Transverse colon (tissue), 4 donors: ENCODE measurements around the gene C16orf89.

ENCODE experiments used
- CTCF ChIP-seq, 5 experiments: fragments of 200-600 bp in 3 of 5; fragments of 450-650 bp in 2 of 5; sonication (generic) in 3 of 5; IDR thresholded peaks; 1 replicate in 2 of 5; 2 replicates in 3 of 5; pipeline ENCODE4 v1.5.1; 2016 to 2017; ENCODE audit warnings: antibody characterized with exemption in 5 of 5, inconsistent platforms in 3 of 5, mild to moderate bottlenecking in 2 of 5, moderate library complexity in 1 of 5
- POLR2A ChIP-seq: fragments of 450-650 bp; IDR thresholded peaks from one replicate; pipeline ENCODE4 v1.6.1; 2016; ENCODE audit warnings: antibody characterized with exemption, mild to moderate bottlenecking, moderate library complexity
- POLR2AphosphoS5 ChIP-seq, 3 donors: sonication (generic); formaldehyde crosslinking; IDR thresholded peaks; one replicate each; pipeline ENCODE4 v1.6.1; 2016; ENCODE audit warnings: antibody characterized with exemption in 3 of 3

- no peak for TF ChIP-seq CTCF (IDR thresholded peaks at IDR 0.05)
- no peak for TF ChIP-seq POLR2AphosphoS5 (IDR thresholded peaks at IDR 0.05)
- TF ChIP-seq POLR2A: no peak
Measured at GRCh38 chr16:5071341-5071680, 5.6 kb upstream of the C16orf89 start.
